Measurements from ENCODE around the gene PI4K2A.

Gene PI4K2A

DNA sequence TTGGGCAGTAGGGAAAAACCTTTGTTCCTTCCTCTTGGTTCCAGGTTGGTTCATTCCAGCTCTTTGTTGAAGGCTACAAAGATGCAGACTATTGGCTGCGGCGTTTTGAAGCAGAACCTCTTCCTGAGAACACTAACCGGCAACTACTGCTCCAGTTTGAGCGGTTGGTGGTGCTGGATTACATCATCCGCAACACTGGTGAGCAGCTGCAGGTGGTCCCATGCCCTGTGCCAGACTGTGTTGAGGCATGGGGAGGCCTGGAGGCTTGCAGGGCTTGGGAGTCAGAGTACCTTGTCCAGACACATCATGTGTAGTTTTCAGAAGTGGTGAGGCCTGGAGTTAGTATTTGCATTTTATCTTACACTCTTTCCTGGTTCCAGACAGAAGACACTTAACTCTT, 16.3 kb downstream of the PI4K2A start:
- no peak overlapping the region for H3K4me3 ChIP-seq (ENCODE audit: low read length)
- no peak for DNase-seq (ENCODE audit: low read depth)
- TF ChIP-seq, protein P1, sequence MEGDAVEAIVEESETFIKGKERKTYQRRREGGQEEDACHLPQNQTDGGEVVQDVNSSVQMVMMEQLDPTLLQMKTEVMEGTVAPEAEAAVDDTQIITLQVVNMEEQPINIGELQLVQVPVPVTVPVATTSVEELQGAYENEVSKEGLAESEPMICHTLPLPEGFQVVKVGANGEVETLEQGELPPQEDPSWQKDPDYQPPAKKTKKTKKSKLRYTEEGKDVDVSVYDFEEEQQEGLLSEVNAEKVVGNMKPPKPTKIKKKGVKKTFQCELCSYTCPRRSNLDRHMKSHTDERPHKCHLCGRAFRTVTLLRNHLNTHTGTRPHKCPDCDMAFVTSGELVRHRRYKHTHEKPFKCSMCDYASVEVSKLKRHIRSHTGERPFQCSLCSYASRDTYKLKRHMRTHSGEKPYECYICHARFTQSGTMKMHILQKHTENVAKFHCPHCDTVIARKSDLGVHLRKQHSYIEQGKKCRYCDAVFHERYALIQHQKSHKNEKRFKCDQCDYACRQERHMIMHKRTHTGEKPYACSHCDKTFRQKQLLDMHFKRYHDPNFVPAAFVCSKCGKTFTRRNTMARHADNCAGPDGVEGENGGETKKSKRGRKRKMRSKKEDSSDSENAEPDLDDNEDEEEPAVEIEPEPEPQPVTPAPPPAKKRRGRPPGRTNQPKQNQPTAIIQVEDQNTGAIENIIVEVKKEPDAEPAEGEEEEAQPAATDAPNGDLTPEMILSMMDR (IDR thresholded peaks at IDR 0.05; ENCODE audit: insufficient read depth, low read depth, low read length, missing control alignments), result no peak

DNA sequence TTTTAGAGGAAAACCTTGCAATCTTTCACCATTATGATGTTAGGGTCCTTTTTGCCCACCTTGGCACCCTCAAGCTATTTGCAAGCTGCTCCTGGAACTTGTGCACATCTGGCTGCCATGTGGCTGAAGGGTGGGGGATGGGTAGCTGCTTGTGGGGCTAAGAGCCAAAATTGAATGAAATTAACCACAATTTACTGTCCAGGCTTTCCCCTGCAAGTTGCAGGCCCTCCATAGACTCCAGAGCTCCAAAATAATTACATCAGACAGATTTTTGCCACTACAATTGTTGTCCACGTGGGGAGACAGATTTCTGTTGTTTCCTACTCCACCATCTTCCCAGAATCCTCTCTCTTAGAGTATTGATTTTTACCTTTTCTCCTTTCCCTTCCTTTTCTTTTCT, 19.1 kb downstream of the PI4K2A start:
- DNase-seq (ENCODE audit: low read depth), result no peak
- H3K4me3 ChIP-seq (ENCODE audit: low read length), result no peak overlapping the region
- TF ChIP-seq, protein P1 (IDR thresholded peaks at IDR 0.05; ENCODE audit: insufficient read depth, low read depth, low read length, missing control alignments), result no peak

DNA sequence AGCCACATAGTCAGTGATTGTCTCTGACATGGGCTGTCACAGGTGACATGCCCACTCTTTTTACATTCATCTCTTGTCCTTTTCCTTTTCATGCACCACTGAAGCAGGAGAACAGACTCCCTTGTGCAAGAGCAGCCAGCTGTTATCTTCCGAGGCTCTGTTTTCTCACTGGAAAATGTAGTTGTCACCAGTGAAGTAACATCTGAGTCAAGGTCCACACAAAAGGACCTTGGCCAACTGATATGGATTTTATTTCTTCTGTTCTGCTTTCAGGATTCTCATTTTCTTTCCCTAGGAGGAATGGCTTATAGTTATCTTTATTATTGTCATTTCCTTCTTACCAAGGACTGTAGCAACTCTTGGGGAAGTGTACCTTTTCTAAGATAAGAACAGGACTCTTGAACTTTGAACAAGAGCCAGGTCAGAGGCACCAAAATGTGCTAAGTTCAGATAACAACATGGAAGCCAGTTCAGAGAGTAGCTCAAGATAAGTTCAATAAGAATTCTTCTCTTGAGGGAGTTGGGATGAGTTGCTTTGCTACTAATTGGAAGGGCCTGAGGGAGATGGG, 23.9 kb downstream of the PI4K2A start:
- no peak for DNase-seq (ENCODE audit: low read depth)
- no peak overlapping the region for H3K4me3 ChIP-seq (ENCODE audit: low read length)
- TF ChIP-seq, protein P1 (IDR thresholded peaks at IDR 0.05; ENCODE audit: insufficient read depth, low read depth, low read length, missing control alignments), result no peak

DNA sequence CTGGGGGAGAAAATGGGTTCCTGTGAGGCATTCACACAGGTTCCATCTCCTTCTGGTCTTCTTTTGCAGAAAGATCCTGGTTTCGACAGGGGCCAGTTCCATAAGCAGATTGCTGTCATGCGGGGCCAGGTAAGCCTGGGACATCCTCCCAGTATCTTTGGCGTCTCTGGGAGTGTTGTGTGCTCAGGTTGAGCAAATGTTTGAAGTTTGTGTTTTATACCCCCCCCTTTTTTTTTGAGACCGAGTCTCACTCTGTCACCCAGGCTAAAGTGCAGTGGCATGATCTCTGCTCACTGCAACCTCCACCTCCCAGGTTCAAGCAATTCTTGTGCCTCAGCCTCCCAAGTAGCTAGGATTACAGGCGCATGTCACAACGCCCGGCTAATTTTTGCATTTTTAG, 26.5 kb downstream of the PI4K2A start:
- TF ChIP-seq, protein P1 (IDR thresholded peaks at IDR 0.05; ENCODE audit: insufficient read depth, low read depth, low read length, missing control alignments), result no peak
- no peak overlapping the region for H3K4me3 ChIP-seq (ENCODE audit: low read length)
- no peak for DNase-seq (ENCODE audit: low read depth)

DNA sequence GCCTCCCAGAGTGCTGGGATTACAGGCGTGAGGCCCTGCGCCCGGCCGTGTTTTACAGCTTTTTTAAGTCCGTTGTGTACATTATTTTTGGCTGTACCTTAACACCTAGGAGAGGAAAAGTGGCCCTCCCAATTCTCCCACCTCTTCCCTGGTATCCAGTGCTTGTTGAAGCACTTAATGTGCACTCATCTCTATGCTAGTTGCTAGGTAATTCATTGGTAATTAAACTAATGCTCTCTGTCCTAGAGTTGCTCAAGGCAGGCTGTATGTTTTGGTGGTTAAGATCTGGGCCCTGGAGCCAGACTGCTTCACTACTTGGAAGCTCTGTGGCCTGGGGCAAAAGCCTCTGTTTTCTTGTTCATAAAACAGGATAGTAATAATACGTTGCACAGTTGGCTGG, 27.0 kb downstream of the PI4K2A start:
- H3K4me3 ChIP-seq (ENCODE audit: low read length), result no peak overlapping the region
- no peak for DNase-seq (ENCODE audit: low read depth)
- TF ChIP-seq, protein P1 (IDR thresholded peaks at IDR 0.05; ENCODE audit: insufficient read depth, low read depth, low read length, missing control alignments), result no peak

DNA sequence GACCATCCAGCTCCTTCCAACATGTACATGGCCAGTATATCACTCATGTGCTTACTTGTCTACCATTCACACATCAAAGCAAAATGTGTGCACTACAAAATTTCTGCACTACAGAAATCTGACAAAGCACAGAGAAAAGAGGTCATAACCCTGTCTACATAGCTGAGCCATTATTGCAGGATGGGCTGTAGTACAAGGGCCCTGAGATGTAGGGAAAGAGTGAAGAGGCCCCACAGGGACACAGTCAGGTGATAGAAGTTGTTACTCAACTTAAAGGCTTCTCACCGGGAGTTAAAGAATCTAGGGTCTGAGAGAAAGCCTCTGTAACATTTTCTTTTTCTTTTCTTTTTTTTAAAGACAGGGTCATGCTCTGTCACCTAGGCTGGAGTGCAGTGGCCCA, 29.1 kb downstream of the PI4K2A start:
- TF ChIP-seq, protein P1 (IDR thresholded peaks at IDR 0.05; ENCODE audit: insufficient read depth, low read depth, low read length, missing control alignments), result no peak
- no peak overlapping the region for H3K4me3 ChIP-seq (ENCODE audit: low read length)
- no peak for DNase-seq (ENCODE audit: low read depth)

Data from epithelial cell of esophagus (primary cell).